Mesothelial cell of epicardium (in vitro differentiated cells): Measurements from ENCODE around the gene ANKRD7. TPM values are rescaled to one million over a fixed set of nuclear protein-coding genes. Genes with fewer than 3 reads are reported as not detected.

Experiments used
- DNase-seq, 2 experiments: peaks; one replicate each; pipeline ENCODE4 v3.0.0; 2021; ENCODE audit warnings: low spot score in 2 of 2; ENCODE audit not compliant: unreplicated experiment in 2 of 2
- H3K27ac Mint-ChIP-seq: 2 replicates; pipeline ENCODE4 v1.8.0; 2021; ENCODE audit warnings: mixed read lengths
- H3K27me3 Mint-ChIP-seq: 2 replicates; pipeline ENCODE4 v1.8.0; 2021; ENCODE audit warnings: low read depth, mixed read lengths
- H3K36me3 Mint-ChIP-seq: 2 replicates; pipeline ENCODE4 v1.8.0; 2021; ENCODE audit warnings: mixed read lengths
- H3K4me1 Mint-ChIP-seq: 2 replicates; pipeline ENCODE4 v1.8.0; 2021; ENCODE audit warnings: mixed read lengths
- H3K4me3 Mint-ChIP-seq: 2 replicates; pipeline ENCODE4 v1.8.0; 2021; ENCODE audit warnings: mild to moderate bottlenecking, moderate library complexity, mixed read lengths
- H3K9me3 Mint-ChIP-seq: 2 replicates; pipeline ENCODE4 v1.8.0; 2021; ENCODE audit warnings: mixed read lengths
- CTCF ChIP-seq: fragments of 200-600 bp; sonication (generic); IDR thresholded peaks from one replicate; pipeline ENCODE4 v1.5.0; 2021; ENCODE audit warnings: antibody characterized with exemption; ENCODE audit not compliant: unreplicated experiment
- total RNA-seq: library from RNA; stranded (reverse); gene quantifications from 3 replicates; pipeline ENCODE4 v1.2.1, GENCODE V29; 2021

The ANKRD7 gene
- total RNA-seq, 1 donor from 2014 or later, result not detected

GRCh38 chr7:118183786-118184564 lies 40.5 kb upstream of the ANKRD7 start, which contains the start of gene LSM8:
Gene LSM8 (plus strand): TSS chr7:118184164. CDS start chr7:118184224, 60 bp downstream.
- Mint-ChIP-seq H3K4me3 (peak within 1 kb of the TSS; percentile 87), H3K4me1 (peaks cover 39% of the 10 kb centered on the region), H3K27me3 (no peaks in the 10 kb centered on the region), H3K9me3 (no peaks in the 10 kb centered on the region), H3K36me3 (peaks cover 10% of the 10 kb centered on the region), H3K27ac (peak within 1 kb of the TSS; percentile 99)
- peak; percentile 87 to 96 for DNase-seq
- TF ChIP-seq CTCF, result no peak

- Mint-ChIP-seq H3K4me1 (peaks cover 39% of the 10 kb centered on the region), H3K27ac (peak overlapping the region; percentile 99), H3K27me3 (no peaks in the 10 kb centered on the region), H3K9me3 (no peaks in the 10 kb centered on the region), H3K36me3 (peaks cover 10% of the 10 kb centered on the region), H3K4me3 (peak overlapping the region; percentile 87)
- DNase-seq, result no peak
- no peak for TF ChIP-seq CTCF
Measured at GRCh38 chr7:118184565-118184940, 40.0 kb upstream of the ANKRD7 start.

- TF ChIP-seq CTCF, result no peak
- Mint-ChIP-seq H3K36me3 (peaks cover 13% of the 10 kb centered on the region), H3K4me3 (peak overlapping the region; percentile 87), H3K4me1 (peaks cover 39% of the 10 kb centered on the region), H3K27ac (peak overlapping the region; percentile 56), H3K27me3 (no peaks in the 10 kb centered on the region), H3K9me3 (no peaks in the 10 kb centered on the region)
- DNase-seq, result no peak
Measured at GRCh38 chr7:118185163-118185860, 39.2 kb upstream of the ANKRD7 start.

- Mint-ChIP-seq H3K4me1 (peaks cover 39% of the 10 kb centered on the region), H3K27ac (peak overlapping the region; percentile 14), H3K4me3 (no peak overlapping the region), H3K9me3 (no peaks in the 10 kb centered on the region), H3K36me3 (peaks cover 14% of the 10 kb centered on the region), H3K27me3 (no peaks in the 10 kb centered on the region)
- TF ChIP-seq CTCF, result no peak
- DNase-seq, result no peak
Measured at GRCh38 chr7:118186501-118186900, 38.0 kb upstream of the ANKRD7 start.

- no peaks in the 10 kb centered on the region for H3K9me3 Mint-ChIP-seq
- no peak overlapping the region for H3K4me3 Mint-ChIP-seq
- H3K36me3 Mint-ChIP-seq, result peaks cover 14% of the 10 kb centered on the region
- peaks cover 7% of the 10 kb centered on the region for H3K4me1 Mint-ChIP-seq
- TF ChIP-seq CTCF, result no peak
- H3K27me3 Mint-ChIP-seq, result no peaks in the 10 kb centered on the region
- no peak for DNase-seq
- no peak overlapping the region for H3K27ac Mint-ChIP-seq
Measured at GRCh38 chr7:118194571-118194970, 29.9 kb upstream of the ANKRD7 start.
